Skin of body (tissue), 2 donors: ENCODE measurements around the gene RHPN2. TPM values are rescaled to one million over a fixed set of nuclear protein-coding genes. Genes with fewer than 3 reads are reported as not detected.
"Not testable (repeated sequence)": the region's sequence is repeated elsewhere in the genome, so short reads cannot be mapped to it uniquely, and the experiment has no call there.

Source experiments
- DNase-seq: peaks from one replicate; lab custom pipeline; 2025; lab: John Stamatoyannopoulos, UW
- total RNA-seq: library from RNA; depleted of rRNA; stranded (reverse); fragments of >200 nt; gene quantifications from one replicate; pipeline ENCODE4 v1.2.3, GENCODE V29; 2014

The RHPN2 gene
- total RNA-seq, 1 donor from 2014 or later = 2.2 TPM

DNA sequence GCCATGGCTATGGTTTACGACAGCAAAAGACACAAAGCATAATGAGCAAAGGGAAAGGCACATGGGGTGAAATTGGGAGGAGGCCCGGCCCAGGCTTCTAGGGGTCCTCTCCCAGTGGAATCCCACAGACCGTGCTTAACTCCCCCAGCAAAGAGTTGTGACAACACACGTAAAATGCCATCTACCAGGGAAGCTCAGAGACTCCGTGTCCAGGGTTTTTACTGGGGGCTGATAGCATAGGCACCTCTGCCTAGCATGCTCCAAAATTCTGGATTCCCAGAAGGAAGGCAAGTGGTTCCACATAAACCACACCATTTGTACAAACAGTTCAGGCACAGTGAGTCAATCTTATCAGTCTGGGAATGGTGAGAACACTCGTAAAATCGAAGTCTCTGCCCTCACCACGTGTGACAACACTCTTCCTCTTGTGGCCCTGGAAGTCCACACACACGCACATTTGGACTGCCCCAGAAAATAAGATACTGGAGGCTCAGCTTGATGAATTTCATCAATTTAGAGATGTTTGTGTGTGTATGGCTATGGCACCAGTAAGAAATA lies 34.9 kb downstream of the RHPN2 start:
- DNase-seq = no peak

DNA sequence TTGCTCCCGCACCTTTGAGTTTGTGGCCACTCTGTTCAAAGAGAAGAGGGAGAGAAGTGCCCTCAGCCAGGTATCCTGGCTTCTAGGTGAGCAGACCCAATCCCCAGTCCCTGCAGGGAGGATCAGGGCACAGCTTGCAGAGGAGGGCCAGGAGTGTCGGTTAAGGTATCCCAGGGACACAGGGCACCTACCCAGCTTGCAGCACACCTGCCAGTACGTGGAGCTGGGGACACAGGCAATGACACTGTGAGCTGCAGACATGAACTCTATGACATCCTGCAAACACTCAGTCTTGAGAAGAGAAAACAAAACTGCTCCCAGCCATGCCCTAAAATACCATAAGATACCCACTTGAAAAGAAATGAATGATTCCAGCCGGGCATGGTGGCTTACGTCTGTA lies 38.1 kb downstream of the RHPN2 start:
- DNase-seq = not testable (repeated sequence)

DNA sequence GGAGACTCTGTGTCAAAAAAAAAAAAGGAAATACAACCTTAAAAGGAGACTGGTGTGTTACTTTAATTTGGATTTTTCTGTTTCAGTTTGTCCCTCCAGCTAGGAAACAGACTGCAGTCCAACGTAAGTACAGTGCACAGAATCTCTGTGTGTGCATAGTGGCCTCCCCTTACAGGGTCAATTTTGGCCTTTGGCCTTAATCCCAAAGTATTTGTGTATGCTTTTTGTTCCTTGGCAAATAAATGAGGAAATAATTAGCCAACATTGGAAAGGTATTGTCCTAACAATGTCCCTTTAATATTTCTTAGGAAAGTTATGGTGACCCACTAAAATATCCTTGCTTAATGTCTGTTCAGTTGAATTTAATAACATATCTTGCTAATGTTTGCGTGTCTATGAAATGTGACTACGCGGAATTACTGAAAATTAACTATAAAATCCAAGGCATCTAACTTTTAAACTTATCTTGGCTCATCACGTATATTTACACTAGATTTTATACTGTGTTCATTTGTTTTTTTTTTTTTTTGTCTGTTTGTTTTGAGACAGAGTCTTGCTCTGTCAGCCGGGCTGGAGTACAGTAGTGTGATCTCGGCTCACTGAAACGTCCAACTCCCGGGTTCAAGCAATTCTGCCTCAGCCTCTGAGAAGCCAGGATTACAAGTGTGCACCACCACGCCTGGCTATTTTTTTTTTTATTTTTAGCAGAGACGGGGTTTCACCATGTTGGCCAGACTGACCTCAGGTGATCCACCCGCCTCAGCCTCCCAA lies 39.0 kb downstream of the RHPN2 start:
- DNase-seq = not testable (repeated sequence)

DNA sequence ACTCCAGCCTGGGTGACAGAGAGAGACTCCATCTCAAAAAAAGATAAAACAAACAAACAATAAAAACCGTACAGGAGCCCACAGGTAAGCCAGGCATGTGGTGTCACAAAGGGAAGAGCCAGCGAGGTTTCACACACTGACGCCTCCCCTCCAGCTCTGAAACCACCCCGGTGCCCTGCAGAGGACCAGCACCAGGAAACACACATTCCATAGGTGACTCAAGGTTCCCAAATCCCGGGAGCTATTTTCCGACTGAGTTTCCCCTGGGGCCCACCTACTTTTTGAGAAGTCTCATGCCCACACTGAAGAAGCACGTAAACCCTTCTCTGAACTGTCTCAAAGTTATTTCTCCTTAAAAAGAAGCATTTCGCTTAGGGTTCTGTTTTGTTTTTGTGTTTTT lies 40.3 kb downstream of the RHPN2 start:
- no peak for DNase-seq

DNA sequence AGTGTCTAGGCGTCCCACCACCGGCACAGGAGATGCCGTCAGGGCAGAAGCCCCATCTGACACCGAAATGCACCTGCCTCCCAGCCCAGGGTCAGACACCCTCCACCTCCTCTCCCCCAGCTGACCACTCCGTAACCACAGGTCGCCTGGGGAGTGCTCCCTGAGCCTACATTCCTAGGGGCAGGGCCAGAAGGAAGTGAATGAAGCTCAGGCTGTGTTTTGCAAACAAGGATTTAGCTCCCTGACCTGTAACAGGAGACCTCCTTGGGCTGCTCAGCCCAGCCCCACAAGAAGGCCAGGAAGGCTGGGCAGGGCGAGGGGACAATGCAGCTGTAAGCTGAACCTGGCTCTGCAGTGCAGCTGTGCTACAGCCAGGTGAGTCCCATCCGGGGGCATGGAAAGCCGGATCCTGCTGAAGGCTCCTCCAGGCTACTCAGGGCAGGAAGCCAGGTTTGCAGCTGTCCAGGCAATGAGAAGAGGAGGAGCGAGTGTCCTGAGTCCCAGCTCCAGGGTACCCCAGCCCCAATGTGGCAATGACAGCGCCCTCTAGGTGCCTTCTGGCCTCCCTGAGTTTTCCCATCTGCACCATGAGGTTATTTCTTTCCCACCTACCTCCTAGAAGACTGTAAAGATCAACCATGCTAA lies 42.1 kb downstream of the RHPN2 start:
- no peak for DNase-seq

DNA sequence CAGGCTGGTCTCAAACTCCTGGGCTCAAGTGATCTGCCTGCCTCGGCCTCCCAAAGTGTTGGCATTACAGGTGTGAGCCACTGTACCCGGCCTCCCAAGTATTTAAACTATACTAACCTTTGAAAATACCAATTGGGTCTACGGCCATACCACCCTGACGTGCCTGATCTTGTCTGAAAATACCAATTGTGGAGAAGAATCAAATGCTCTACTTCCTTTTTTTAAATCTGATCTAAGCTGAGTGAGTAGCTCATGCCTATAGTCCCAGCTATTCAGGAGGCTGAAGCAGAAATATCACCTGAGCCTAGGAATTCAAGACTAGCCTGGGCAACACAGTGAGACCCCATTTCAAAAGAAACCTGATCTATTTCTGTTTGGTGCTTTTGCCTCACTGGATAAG lies 53.8 kb downstream of the RHPN2 start:
- not testable (repeated sequence) for DNase-seq

DNA sequence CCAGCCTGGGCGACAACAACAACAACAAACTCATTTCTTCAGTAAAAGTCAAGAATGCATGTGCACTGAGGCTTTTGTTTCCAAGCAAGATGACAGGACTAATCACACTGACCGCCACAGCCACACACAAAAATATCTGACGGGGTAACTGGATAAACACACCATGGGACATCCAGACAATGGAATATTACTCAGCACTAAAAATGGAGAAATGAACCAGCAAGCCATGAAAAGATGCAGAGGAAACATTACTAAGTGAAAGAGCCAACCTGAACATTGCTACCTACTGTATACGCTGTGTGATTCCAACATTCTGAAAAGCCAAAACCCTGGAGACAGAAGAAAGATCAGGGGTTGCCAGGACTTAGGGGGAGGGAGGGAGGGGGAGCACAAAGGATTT lies 56.0 kb downstream of the RHPN2 start:
- no peak for DNase-seq

DNA sequence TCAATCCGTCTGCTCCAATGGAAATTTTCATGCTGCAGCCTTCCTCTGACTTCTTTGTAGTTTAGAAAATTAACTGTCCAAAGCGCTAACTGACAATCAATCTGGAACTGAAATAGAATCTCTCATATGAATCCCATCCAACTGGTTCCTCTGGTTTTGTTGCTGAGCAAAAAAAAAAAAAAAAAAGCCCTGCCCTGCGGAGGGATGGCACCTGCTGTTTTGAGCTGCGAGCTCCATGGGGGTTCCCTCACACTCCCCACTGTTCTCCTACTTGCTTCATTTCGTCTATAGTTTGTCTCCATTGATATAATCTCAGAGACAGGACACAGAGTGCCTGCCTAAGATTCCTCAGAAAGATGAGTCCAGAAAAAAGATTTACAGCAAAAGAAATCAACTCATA lies 59.2 kb downstream of the RHPN2 start:
- no peak for DNase-seq

DNA sequence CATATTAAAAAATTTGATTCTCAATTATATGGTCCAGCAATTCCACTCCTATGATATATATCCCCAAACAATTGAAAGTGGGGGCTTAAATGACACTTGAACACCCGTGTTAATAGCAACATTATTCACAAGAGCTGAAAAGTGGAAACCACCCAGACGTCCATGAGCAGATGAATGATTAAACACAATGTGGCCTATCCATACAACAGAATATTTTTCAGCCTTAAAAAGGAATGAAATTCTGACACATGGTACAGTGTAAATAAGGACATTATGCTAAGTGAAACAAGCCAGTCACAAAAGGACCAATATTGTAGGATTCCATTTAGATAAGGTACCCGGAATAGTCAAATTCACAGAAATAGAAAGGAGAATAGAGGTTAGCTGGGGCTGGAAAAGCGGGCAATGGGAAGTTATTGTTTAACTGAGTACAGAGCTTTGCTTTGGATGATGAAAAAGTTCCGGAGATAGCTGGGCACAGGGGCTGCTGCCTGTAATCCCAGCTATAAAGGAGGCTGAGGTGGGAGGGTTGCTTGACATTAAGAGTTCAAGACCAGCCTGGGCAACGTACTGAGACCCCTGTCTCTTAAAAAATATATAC lies 61.2 kb downstream of the RHPN2 start:
- DNase-seq = not testable (repeated sequence)

DNA sequence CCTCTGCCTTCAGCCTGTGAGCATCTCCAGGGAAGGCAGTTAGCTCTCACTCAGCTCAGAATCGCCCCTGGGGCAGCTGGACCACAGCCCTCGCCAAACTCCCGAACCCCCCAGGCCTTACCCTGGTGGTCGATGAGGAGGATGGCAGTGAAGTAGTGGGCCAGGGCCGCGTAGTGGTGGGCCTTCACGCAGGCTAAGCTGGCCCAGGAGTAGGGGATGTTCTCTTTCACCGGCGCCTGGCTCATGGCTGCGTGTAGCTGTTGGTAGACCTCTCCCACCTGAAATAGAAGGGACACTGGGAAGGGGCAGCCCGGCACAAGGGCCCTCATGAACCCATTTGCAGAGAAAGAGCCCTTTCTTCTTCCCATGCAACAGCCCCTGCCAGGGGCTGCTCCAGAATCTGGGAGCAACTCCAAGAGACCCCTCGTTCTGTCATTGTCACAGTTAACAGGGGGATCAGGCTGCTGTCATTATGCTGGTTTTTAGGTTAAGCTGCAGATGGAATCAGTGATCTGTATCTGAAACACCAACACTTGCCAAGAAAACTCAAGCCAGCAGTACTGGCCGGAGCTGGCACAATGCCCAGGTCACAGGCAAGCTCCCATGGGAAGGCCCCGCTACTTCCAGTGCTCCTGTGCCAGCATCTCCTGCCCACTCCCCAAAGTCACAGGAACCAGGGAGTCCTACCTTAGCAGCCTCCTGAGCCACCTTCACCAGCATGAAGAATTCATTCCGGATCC lies 62.4 kb downstream of the RHPN2 start:
- DNase-seq = not testable (repeated sequence)

DNA sequence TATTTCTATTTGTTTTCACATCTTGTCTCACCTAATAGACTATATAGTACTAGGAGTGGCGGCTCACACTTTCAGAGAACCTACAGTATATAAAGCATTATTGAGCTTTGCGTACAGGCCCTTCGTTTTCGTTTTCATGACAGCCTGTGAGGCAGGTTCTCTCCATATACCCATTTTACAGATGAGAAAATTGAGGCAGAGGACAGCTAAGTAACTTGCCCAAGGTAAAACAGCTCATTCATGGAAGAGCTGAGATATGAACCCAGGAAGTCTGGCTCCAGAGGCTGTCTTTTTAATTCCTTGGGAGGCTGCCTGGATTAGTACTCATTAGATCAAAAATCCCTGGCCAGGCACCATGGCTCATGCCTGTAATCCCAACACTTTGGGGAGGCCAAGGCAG lies 63.8 kb downstream of the RHPN2 start:
- no peak for DNase-seq

DNA sequence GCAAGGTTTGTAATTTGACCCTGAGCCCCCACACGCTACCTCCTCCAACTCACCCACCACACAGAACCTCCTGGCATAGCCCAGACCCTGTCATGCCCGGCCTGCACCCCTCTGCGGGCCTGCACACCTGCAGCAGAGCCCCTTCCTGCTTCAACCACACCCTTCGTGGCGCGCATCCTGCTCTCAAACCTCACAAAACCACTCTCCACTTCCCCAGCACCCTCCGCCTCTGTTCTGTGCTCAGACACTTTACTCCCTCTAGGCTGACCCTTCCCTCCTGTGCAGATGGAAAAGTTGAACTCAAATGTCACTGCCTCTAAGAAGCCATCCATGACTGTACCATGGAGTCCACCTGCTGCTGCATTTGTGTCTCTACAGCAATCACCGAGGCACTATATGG lies 64.2 kb downstream of the RHPN2 start:
- no peak for DNase-seq

DNA sequence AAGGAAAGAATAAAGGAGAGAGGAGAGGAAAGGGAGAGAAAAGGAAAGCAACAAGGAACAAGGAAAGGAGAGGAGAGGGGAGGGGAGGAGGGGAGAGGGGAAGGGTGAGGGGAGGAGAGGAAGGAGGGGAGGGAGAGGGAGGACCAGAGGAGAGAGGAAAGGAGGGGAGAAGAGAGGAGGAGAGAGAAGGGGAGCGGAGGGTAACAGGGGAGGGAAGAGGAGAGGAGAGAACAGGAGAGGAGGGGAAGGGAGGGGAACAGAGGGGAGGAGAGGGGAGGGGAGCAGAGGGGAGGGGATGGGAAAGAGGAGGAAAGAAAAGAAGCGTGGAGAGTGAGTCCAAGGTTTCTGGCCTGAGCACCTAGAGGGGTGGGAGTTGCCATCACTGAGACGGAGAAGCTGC lies 66.0 kb downstream of the RHPN2 start:
- no peak for DNase-seq

DNA sequence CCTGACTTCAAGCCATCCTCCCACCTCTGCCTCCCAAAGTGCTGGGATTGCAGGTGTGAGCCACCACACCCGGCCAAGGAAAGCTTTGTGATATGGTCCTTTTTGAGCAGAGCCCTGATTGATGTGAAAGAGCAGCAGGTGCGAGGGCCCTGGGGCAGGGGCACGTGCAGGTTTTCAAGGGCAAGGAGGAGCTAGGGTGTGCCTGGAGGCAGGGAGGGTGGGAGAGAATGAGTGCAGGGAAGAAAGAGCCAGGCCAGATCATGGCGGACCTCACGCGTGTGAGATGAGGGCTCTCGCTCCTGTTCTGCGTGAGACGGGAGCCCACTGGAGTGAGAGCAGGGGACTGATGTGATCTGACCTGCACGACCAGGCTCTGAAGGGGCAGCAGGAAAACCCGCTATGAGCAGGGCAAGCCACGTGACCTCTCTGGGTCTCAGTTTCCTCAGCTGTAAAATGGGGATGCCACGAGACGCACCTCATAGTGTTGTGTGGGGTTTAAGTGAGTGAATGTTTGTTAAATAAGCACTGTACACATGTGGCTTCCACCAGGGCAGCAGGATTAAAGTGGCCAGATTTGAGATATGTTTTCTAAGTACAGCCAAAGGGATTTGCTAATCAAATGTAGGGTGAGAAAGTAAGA lies 66.9 kb downstream of the RHPN2 start:
- DNase-seq = no peak

DNA sequence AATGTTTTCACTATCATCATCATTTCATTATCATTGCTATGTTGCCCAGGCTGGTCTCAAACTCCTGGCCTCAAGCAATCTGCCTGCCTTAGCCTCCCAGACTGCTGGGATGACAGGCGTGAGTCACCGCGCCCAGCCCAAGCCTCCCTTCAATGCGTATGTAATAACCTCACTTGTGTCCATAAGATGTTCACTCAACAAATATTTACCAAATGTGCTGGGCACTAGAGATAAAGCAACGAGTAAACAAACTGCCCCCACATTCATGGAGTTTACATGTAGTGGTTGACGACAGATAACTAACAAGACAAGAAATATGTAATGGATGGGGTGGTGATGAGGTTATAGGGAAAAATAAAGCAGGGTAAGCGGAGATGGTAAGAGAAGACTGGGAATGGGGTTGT lies 67.6 kb downstream of the RHPN2 start:
- DNase-seq = not testable (repeated sequence)

DNA sequence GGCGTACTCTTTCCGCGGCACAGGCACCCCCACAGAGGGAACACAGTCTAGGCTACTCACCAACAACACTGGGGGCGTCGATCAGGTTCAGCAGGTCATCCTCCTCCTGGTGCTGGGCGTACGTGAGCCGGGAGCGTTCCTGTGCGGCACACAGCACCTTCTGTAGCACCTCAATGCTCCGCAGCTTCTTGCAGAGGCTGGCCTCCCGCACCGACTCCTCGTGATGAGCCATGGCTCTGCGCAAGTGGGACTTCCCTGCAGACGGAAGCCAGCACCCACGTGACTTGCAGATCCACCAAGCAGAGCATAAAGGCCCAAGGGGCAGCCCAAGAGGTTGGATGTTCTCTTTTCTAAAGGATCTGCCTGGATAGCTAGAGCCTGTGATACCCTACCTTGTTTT lies 68.7 kb downstream of the RHPN2 start:
- not testable (repeated sequence) for DNase-seq

DNA sequence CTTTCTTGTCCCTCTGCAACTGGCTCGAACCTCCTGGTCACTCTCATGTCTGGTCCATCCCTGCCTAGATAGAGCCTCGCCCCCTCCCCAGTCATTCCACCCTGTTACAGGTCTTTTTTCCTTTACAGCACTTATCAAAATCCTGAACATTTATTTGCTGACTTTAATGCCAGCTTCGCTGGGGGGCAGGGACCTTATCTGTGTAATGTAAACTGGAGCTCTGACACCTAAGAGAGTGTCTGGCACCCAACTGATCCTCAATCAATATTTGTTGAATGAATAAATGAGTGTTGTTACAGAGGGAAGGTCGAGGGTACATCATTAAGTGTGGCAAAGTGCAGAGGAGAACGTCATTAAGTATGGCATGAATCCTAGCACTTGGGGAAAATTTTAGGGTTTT lies 76.0 kb downstream of the RHPN2 start:
- DNase-seq = no peak

DNA sequence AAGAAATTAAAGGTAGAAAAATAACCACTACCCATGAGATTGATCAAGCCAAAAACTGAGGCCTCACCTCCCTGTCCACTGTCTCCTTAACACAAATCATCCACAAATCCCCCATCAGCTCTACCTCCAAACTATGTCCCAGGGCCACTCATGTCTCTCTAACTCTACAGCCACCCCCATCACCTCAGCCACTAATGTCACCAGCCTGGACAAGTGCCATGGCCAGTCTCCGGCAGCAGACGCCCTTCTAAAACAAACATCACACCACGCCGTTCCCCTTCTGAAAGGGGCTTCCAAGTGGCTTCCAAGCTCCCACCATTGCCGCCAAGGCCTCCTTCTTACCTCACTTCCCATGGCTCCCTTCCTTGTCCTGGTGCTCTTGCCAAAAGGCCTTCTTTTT lies 76.4 kb downstream of the RHPN2 start:
- DNase-seq = not testable (repeated sequence)

DNA sequence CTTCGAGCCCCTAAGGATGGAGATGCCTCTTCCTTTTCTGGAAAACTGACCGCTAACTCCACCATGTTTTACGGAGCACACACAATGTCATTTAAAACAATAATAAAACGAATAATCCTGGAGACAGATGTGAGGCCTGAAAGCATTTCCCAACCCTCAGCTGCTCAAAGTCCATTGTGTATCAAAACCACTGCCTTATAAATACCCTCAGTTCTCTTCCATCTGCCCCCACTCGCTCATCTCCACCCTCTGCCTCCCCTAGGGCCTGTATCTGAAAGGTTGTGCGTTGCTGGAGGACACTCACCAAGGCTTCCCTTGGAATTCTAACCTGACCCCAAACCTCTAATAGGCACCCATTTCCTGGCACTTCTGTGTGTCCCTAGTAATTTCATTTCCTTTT lies 82.2 kb downstream of the RHPN2 start:
- DNase-seq = not testable (repeated sequence)

DNA sequence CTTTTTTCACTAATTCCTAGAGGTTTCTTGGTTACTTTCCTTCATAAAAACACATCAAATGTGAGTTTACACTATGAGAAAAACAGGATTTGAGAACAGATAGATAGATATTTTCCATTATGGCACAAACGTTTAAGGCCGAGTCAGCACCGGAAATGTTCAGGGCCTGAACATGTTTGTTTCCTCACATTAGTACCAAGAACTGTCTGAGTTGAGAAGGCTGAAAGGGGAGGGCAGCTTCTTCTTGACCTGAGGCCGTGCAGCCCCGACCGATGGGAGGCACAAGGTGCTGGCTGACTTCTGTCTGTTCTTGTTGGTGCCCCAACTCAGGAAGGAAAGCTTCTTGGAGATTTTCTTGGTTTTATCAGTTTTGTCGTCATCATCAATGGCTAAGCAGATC lies 84.9 kb downstream of the RHPN2 start:
- not testable (repeated sequence) for DNase-seq

DNA sequence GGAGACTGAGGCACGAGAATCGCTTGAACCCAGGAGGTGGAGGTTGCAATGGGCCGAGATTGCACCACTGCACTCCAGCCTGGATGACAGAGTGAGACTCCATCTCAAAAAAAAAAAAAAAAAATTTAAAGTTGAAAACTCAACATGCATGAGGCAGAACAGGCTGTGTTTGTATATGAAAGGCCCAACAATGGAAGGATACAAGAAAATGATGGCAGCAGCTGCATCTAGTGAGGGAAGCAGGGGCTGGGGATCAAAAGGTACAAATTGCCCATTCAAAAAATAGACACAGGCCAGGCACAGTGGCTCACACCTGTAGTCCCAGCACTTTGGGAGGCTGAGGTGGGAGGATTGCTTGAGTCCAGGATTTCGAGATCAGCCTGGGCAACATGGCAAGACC lies 86.9 kb downstream of the RHPN2 start:
- not testable (repeated sequence) for DNase-seq
